GM18511 (cell line): Measurements from ENCODE around the gene TC2N.
"Not testable (repeated sequence)": the region's sequence is repeated elsewhere in the genome, so short reads cannot be mapped to it uniquely, and the experiment has no call there.

Experiments
- ATAC-seq: cut with Tn5 transposase; IDR thresholded peaks from one replicate; pipeline ENCODE4 v1.9.1; 2021; ENCODE audit warnings: mild to moderate bottlenecking, moderate library complexity; ENCODE audit not compliant: unreplicated experiment

Gene TC2N

DNA sequence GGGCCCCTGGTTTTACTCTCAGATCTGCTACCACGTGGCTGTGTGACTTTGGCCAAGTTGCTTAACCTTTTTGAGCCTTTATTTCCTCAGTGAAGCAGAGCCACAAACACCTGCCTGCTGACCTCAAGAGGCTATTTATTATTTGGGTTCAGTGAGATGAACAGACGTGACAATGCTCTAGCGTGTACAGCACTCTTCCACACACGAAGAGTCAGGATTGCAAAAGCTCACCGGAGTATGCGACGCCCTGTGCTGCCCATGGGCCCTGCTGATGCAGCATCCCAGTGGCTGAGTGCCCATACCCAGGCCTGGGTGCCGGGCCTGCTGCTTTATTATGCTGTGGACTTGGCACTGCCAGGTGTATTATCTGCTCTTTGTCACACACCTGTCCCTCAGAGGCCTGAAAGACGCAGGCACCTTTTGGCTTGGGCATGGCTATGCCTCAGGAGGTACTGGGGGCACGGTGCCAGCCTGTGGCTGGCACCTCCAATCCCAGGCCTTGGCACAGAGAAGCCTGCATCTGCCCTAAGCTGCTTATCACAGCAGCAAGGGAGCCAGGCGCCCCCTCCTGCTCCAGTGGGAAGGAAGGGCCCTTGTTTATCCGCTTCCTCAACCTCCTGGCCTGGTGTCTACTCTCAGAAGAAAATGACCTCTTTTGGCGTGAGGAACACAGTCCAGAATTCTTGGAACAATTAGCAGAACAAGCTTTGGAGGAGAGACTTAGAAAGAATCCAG, 22.3 kb upstream of the TC2N start:
- ATAC-seq = no peak

DNA sequence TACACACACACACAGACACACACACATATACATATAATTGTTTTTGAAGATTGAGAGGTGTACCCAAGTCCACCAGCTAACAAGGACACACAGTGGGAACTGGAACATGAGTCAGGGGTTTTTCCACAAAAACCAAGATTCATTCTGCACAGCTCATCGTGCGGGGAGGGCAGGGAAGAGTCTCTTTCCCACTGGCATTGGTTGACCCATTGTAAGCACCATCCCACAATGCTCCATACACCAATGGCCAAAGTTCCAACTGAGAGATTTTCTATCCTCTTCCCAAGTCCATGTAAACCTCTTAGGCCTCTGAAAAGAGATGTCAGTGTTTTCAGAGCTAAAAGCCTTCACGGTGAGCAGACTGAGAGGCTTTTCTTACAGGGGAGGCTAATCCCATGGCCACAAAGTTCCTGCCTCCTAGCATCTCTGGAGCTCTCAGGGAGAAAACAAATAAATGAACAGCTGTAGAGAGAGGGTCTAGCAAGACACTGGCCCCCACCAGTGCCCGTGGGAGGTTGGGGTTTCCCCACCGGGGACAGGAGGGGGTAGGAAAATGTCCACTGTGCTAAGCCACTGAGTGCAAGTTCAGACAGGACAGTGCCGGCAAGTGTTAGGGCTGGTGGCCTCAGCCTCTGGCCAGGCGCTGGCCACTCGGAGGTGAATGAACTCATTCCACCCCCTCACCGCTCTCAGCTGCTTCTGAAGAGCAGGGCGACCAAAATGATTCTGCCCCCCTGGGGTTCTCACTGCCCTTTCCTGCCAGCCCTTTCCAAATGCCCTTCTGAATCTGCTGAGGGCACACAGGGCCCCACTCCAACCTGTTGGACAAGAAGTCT, 21.5 kb upstream of the TC2N start:
- ATAC-seq = no peak

- ATAC-seq = no peak
Observed at GRCh38 chr14:91886961-91887360, 19.6 kb upstream of the TC2N start.

- ATAC-seq = no peak
Observed at GRCh38 chr14:91885839-91886238, 18.5 kb upstream of the TC2N start.

DNA sequence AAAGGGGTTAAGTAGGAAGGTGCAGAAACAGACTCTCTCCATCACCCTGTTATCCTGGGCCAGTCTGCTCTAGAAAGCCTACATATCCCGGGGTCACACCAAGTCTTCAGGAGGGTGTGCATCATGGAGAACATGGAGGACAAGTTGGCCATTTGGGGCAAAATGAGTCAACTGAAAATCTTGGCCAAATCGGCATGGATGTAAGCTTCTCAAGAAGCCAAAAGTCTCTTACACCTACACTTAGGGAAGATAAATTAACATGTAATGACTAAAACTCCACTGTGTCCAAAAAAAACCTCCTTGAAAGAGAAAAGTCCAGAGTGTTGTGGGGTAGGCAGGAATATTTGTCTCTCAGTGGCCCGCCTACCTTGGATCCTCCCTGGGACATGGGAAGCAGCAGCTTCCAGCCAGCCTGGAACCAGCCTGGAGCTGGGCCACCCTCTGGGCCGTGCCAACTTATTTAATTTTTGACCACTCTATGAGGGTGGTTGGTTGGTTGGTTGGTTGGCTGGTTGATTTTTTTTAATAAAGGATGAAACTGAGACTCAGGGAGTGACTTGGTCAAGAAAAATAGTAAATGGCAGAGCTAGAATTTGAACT, 17.9 kb upstream of the TC2N start:
- no peak for ATAC-seq

DNA sequence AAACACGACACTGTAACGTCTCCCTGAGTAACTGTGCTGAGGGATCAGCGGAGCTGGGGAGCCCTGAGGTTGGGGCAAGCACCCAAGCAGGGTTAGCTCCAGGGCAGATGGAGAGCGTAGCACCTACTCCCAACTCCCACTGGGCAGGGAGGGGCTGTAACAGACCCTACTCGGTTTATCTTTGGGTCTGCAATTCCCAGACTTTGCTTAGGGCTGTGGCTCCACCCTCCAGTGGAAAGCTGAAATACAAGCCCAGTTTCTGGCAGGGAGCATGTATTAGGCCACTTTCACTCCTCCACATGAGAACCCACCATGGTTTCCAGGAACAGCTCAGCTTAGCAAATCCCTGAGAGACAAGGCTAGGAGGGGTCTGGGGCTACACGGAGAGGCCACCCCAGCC, 17.3 kb upstream of the TC2N start:
- ATAC-seq = no peak

DNA sequence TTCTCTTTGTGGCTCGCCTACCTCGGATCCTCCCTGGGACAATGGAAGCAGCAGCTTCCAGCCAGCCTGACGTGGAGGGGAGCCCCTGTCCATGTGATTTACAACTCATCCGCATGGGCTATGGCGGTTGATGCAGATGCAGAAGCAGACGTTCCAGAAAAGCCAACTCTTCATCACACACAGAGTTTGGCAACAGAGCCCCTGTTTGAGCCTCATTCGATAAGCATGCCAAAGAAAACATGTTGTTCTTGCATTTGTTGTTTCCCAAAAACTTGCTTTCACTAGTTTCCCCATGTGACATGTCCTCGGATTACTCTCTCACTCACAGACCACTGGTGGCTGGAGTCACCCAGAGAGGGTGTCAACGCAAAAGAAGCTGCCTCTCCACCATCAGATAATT, 16.4 kb upstream of the TC2N start:
- ATAC-seq = no peak

GRCh38 chr14:91882776-91883175, 15.4 kb upstream of the TC2N start:
- ATAC-seq = no peak

GRCh38 chr14:91882369-91882768, 15.0 kb upstream of the TC2N start:
- no peak for ATAC-seq

- ATAC-seq = no peak
Observed at GRCh38 chr14:91879196-91879595, 11.9 kb upstream of the TC2N start.

GRCh38 chr14:91878274-91878673, 10.9 kb upstream of the TC2N start:
- ATAC-seq = no peak

GRCh38 chr14:91877376-91877915, 10.1 kb upstream of the TC2N start:
- ATAC-seq = no peak

DNA sequence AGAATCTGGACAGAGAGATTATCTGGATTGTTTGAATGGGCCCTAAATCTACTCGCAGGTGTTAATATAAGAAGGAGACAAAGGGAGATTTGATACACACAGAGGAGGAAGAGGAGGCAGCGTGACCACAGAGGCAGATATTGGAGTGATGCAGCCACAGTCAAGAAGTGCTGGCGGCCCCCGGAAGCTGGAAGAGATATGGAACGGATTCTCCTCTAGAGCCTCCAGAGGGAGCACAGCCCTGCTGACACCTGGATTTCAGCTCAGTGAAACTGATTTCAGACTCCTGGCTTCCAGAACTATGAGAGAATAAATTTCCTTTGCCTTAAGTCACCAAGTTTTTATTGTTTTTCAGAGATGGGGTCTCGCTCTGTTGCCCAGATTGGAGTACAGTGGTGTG, 9.2 kb upstream of the TC2N start:
- ATAC-seq = no peak

- no peak for ATAC-seq
Observed at GRCh38 chr14:91875525-91876286, 8.4 kb upstream of the TC2N start.

DNA sequence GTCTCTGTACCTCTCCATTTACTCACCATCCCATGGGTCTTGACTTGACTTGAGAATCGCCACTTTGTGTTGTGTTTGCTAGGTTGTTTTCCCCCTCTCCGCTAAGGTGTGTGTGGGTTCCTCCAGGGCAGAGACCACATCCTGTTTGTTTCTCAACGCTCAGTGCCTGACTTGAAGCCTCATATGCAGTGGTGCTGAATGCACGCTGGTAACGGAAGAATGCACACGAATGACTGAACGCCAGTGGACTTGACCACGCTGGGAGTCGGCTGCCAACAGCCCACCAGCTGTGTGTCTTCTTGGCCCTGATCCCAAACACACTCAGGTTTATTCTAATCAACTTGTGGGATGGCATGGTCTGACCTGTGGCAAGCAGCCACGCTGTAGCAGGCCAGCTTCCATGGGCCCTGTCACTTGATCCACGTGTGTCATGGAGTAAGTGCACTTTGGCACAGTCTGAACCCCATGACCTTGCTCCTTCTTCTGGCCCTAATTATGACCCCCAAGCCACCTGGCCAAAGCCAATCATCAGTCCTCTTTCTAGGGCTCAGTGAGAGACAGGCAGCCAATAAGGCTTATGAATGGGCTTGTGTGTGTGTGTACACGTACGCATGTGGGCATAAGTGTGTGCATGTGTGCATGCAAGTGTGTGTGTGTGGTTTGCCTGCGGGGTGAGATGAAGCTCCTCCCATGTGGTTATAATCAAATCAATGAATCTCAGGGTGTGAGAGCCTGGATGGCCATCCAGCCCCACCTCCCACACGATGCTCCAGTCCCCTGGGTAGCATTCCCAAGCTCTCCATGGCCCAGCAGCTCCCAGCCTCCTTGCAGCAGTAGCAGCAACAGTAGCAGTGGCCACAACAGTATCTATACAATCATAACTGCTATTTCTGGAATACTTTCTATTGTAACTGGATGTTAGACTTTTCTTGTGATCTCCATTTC, 6.4 kb upstream of the TC2N start:
- ATAC-seq = peak; percentile 83

DNA sequence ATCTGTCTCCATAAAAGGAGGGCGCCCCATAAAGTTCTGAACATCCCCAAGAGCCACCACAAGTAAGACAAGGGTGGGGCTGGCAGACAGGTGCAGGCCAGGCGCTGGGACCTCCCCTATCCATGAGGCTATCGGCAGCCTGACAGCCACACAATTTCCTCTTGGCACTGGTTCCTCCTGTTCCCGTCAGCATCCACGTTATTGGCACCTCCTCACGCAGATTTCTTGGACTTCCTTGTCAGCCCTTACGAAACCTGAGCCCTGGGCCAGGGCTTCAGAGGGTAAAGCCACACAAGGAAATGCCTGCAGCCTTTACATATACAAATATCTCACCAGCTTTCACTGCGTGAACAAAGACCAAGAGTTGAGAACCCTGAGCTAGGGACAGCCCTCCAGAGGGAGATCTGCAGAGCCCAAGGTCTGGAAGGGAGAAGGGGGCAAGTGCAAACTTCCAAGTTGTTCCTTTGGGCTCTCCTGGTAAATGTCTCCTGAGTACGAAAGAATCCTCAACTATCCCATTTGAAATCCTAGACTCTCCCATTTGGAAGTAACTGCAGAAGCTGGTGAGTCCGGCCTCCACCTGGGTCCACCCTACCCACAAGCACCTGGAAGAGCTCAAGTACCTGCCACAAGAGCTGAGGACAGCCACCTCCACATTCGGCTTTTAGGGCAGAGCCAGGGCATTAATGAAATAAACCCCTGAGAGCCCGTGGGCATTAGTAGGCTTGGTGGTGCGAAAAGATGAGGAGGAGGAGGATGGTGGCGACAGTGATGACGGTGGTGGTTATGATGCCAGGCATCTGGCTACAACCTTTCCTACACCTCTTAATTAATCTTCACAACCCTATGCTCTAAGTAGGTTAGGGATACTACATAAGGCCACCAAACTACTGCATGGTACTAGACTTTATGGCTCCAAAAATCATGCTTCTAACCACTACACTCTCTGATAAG, 5.5 kb upstream of the TC2N start:
- ATAC-seq = peak; percentile 19

DNA sequence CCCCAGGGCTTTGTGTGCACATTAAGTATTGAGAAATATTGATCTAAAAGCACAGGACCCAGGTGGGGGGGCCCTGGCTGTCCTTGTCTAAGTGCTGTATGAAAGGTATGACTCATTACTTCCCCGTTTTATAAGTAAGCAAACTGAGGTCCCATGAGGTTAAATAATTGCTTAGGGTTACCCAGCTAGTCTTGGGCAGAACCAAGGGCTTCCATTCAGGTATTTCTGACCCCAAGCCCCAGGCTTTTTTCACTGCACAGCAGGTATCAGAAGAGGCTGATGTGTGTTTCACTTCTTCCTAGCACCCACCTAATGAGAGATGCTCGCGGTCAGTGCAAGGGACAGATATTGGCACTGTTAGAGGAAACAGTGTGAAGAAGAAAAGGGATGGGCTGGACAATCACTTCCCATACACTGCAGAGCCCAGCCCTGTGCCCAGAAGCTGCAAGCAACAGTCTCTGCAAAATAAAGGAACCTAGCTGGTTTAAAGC, 4.7 kb upstream of the TC2N start:
- ATAC-seq = peak; percentile 47

- not testable (repeated sequence) for ATAC-seq
Observed at GRCh38 chr14:91871401-91871800, 4.1 kb upstream of the TC2N start.

- no peak for ATAC-seq
Observed at GRCh38 chr14:91870890-91871289, 3.6 kb upstream of the TC2N start.
